SIG-M5 (cell line): ENCODE measurements around the gene BIRC5.
"Not testable (repeated sequence)": the region's sequence is repeated elsewhere in the genome, so short reads cannot be mapped to it uniquely, and the experiment has no call there.

Experiments
- DNase-seq: peaks from one replicate; lab custom pipeline; 2025; lab: John Stamatoyannopoulos, UW

Gene BIRC5

GRCh38 chr17:78214016-78214705, at the start of gene BIRC5:
BIRC5 (plus strand) TSS chr17:78214253; CDS start chr17:78214317, 64 bp downstream.
- peak; percentile 51 for DNase-seq

DNA sequence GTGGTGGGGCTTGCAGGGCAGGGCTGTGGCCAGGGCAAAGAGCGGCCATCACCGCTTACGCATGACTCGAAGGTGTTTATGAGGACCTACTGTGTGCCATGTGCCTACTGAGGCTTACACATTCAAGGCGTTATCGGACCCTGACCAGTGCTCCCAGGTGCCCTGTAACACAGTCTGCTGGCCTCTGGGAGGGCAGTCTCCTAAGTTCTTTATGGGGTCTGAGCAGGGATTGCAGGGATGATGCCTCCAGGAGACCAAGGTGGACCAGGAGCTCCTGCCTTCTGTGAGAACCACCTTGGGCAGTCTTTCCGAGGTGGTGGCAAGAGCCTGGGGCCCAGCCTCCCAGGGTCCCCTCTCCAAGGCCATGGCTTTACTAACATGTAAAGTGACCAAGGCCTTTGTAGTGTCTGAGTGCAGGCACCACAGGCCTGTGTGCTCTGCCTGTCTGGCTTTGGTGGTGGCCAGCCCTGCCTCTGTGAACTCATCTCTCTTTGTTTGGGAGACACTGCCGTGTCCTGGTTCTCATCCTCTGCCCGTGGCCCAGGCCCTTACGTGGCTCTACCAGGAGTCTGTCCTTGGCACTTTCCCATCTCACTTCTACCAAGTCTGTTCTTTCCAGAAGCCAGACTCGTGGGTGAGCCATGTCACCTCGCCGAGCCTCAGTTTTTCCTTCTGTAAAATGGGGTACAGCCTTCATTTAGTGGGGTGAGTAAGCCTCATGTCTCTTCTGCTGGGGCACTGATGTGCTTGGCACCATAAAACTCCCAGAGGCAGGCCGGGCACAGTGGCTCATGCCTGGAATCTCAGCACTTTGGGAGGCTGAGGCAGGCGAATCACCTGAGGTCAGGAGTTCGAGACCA, 49.1 kb upstream of the BIRC5 start:
- DNase-seq, result no peak

DNA sequence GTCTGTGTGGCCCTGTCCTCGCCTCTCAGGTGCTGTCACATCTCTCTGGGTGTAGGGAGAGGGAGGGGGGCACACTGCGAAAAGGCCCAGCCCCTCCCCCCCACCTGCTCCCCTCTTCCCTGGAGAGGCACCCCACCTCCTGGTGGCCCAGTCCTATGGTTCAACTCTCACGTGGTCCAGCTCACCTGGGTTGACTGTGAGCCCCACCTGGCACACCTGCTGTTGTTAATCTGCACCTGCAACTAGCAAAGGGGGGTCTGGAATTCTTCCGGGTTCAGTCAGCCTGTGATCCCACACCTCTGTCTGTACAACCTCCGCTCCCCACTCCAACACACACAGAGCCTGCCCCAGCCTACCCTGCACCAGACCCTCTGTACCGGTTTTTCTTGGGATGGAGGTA, 47.6 kb upstream of the BIRC5 start:
- DNase-seq, result no peak

DNA sequence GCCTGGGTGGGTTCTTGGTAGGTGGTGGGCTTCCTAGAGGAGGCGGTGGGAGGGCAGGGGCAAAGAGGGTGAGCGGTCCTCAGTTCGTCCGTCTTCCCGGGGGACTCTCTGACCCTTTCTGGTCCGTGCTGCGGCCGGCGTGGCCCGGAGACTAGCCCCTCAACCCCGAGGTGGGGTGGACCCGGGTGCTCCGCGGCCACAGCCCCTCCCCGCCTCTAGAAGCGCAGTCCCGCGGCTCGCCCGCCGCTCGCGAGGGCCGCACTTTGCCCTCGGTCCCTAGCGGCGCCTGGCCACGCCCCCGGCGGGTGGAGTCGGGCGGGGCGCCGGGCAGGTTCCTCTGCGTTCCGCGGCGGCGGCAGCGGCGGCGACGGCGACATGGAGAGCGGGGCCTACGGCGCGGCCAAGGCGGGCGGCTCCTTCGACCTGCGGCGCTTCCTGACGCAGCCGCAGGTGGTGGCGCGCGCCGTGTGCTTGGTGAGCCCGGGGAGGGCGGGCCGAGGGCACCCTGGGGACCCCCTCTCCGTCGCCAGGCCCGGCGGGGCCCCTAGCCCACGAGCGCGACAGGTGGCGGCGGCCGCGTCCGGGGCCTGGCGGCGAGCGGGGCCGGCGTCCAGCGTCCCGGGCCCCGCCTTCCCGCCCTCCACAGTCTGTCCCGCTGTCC, 45.7 kb upstream of the BIRC5 start, which contains the start of gene SYNGR2:
Gene SYNGR2 (plus strand): TSS at position 340 of the 661 bp plus-strand sequence. CDS start 36 bp downstream, at position 376.
- no peak for DNase-seq

GRCh38 chr17:78168903-78169793, 44.9 kb upstream of the BIRC5 start:
- no peak for DNase-seq

GRCh38 chr17:78170692-78171590, 43.1 kb upstream of the BIRC5 start:
- no peak for DNase-seq

GRCh38 chr17:78171591-78172248, 42.3 kb upstream of the BIRC5 start:
- DNase-seq, result not testable (repeated sequence)

DNA sequence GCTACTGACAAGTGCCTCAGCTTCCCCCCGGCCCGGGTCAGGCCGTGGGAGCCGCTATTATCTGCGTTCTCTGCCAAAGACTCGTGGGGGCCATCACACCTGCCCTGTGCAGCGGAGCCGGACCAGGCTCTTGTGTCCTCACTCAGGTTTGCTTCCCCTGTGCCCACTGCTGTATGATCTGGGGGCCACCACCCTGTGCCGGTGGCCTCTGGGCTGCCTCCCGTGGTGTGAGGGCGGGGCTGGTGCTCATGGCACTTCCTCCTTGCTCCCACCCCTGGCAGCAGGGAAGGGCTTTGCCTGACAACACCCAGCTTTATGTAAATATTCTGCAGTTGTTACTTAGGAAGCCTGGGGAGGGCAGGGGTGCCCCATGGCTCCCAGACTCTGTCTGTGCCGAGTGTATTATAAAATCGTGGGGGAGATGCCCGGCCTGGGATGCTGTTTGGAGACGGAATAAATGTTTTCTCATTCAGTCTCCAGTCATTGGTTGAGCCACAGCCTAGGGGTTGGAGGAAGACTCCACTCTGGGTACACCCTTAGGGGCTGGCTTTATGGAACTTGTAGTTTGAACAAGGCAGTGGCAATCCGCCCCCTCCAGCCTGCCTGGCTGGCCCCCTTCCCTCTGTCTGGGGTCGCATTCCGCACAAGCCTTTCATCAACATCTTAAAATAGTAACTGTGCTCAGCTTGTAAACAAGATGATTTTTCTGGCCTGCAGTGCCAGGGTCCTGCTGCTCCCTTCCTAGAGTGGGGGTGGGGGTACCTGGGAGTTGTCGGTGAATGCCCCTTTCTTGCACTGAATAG, 41.6 kb upstream of the BIRC5 start:
- DNase-seq, result no peak

DNA sequence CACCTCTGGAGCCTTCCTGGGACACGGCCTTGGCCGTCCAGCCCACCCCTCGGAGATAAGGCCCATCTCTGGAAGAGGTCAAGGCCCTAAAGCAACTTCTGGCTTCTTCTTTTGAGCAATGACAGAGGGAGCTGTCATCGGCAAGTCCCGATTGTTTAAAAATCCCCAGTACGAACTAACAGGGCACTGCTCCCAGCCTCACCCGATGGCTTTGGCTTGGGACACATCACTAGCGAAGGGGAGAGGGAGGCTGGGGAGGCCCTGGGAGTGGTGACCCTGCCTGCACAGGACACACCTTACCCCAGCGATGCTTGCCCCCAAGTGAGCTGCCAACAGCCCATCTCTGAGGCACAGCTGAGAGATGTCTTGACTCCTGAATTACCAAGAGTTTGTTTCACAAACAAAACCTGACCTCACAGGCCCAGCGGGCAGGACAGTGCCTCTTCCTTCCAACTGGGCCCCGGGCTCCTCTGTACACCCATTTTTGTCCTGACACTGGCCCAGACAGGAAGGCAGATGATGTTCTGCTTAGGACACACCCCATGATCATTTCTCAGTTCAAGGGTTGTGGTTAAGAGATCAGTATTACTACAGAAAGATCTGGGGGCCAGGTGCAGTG, 40.8 kb upstream of the BIRC5 start:
- DNase-seq, result no peak

GRCh38 chr17:78174346-78174869, 39.6 kb upstream of the BIRC5 start:
- DNase-seq, result no peak

DNA sequence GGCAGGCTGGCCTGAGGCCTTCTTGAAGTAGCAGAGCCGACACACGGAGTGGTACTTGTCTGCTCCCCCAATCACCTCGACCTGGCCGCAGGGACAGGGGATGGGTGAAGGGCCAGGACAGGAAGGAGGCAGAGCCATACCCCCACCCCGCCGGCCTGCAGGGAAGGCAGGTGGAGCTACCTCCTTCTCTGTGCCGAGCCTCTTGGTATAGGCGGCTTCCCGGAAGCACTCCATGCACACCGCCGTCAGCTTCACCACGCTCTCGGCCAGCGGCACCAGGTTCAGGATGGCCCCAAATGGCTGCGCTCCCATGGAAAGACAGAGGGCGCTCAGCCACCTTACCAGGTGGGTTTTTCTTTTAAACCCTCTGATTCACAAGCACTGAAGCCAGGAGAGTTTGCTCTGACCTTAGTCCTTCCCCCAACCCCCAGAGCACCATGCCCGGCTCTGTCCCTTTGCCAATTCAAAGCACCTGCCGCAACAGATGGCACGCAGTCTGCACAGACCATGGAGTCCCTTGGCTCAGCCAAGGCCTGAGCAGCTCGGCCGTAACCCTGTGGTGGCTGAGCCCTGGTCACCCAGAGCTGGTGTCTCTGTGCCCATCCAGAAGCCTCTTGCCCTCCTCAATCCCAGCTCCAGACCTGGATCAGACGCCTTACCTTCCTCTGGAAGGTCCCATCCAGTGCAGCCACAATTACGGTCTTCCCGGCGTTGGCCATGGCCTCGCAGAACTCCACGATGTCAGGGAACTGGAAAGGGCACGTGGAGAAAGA, 39.0 kb upstream of the BIRC5 start:
- no peak for DNase-seq

- no peak for DNase-seq
These were observed 38.4 kb upstream of the BIRC5 start for GRCh38 chr17:78175643-78175981.

DNA sequence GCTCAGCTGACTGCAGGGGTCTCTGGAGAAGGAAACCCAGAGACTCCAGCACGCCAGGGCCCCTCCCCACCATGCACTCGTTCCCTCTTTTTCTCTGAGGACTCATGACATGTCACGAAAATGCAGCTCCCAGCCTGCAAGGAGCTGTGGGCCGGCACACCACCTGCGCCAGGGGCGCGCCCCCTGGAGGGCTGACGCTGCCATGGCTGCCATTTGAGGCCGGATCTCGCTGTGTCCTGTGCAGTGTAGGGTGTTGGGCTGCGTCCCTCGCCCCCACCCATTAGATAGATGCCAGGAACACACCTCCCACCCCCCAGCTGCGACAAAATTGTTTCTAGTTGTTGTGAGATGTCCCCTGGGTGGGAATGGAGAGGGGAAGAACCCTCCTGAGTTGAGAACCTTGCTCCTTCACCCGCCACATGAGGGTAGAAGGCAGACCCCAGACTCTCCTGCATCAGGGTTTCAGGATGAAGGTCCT, 37.5 kb upstream of the BIRC5 start:
- no peak for DNase-seq

GRCh38 chr17:78179372-78179771, 34.7 kb upstream of the BIRC5 start:
- no peak for DNase-seq

DNA sequence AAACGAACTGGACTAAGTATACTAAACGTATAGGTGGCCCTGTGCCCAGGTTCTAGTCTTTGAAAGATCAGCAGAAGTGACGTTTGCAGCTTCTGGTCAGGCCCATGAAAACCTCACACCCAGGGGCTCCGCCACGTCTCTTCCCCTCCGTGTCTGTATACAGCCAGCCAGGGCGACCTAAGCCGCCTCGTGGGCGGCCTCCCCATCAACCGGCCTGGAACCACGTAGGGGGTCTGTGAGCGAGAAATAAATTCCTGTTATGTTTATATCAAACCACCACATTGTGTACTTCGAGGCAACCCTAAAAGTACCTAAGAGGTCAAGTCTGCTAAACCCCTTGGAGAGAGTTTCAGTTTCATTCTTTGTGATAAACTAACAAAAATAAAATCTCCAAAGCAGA, 34.0 kb upstream of the BIRC5 start:
- no peak for DNase-seq

GRCh38 chr17:78180508-78180907, 33.5 kb upstream of the BIRC5 start:
- no peak for DNase-seq

DNA sequence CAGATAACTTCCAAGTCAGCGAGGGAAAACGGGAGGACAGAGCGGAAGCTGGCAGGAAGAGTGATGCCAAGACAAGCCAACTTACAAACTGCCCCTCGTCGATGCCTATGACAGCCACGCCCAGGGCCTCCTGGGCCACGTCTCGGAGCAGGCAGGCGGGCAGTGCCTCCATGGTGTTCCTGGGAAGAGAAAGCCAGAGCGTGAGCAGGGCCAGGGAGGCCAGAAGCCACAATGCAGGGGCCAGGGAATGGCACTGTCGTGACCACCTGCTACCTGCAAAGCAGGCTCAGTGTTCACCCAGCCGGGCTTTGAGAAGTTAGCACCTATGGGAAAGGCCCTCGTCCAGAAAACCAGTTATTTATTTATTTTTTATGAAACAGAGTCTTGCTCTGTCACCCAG, 31.5 kb upstream of the BIRC5 start:
- no peak for DNase-seq

GRCh38 chr17:78183916-78184315, 30.1 kb upstream of the BIRC5 start:
- no peak for DNase-seq
